ENCODE measurements around the gene ZP2. TPM values are rescaled to one million over a fixed set of nuclear protein-coding genes. Genes with fewer than 3 reads are reported as not detected.

Gene ZP2
- total and polyA plus RNA-seq, 9 of the 15 experiments (the other 6 are each of a cell fraction or from before 2014, with no cell fraction given) = not detected

DNA sequence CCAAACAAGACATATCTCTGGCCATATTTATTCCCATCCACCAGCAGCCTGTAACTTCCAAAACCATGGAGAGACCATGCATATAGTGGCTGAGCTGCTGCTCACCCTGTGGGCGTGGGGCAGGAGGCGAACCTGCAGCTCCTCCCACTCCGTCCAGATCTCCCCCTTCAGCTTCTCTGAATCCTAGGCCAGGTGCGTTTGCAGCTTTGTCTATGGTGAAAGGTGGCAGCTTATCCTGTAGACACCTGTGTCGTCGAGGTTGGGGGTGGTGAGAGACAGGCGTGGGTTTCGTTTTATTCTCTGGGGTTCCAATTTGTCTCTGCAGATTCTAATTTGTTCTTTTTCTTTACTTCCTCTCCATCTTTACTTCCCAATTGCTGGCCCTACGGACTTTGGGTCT, 12.4 kb upstream of the ZP2 start (continued):
- TF ChIP-seq, protein P1, sequence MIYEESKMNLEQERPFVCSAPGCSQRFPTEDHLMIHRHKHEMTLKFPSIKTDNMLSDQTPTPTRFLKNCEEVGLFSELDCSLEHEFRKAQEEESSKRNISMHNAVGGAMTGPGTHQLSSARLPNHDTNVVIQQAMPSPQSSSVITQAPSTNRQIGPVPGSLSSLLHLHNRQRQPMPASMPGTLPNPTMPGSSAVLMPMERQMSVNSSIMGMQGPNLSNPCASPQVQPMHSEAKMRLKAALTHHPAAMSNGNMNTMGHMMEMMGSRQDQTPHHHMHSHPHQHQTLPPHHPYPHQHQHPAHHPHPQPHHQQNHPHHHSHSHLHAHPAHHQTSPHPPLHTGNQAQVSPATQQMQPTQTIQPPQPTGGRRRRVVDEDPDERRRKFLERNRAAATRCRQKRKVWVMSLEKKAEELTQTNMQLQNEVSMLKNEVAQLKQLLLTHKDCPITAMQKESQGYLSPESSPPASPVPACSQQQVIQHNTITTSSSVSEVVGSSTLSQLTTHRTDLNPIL (CRISPR knock-in tag; IDR thresholded peaks at IDR 0.05) = no peak
- TF ChIP-seq TFAM (CRISPR knock-in tag; conservative IDR thresholded peaks at IDR 0.05) (no peak), MYC (IDR thresholded peaks at IDR 0.05; ENCODE audit: low read depth, low read length) (no peak), MYC (CRISPR knock-in tag; IDR thresholded peaks at IDR 0.05; ENCODE audit: borderline replicate concordance, low read depth) (no peak), ERF (CRISPR knock-in tag; IDR thresholded peaks at IDR 0.05) (no peak)

DNA sequence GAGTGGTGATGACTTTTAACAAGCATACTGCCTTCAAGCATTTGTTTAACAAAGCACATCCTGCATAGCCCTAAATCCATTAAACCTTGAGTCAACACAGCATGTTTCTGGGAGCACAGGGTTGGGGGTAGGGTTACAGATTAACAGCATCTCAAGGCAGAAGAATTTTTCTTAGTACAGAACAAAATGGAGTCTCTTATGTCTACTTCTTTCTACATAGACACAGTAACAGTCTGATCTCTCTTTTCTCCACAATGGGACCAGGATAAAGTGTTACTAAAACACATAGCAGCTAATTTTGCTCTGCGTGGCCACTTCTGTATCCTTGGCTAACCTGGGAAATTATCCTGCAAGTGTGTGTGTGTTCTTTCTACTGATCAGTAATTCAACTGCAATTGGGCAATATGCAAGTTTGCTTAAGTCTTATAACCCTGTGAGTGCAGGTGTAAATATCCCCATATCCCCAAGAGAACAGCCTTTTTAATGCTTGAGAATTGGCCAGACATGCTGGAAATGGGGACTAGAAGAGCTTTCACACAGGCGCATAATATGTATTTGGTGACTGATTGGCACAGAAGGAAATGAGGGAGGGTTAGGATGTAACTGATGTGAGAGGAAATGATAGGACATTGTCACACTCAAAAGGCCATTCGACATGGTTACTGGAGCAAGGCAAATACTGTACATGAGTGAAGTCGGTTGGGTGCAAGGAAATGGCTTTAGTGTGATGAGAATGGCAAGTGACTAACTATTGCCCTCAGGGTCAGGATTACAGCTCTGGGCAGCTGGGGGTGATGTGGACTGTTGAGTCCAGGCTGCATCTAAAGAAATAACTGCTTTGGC, 11.3 kb upstream of the ZP2 start:
- ChIA-PET POLR2A (no interaction called here), CTCF (ENCODE audit: low intra/inter-chr PET ratio) (no interaction called here)
- Histone ChIP-seq H3K9ac (ENCODE audit: insufficient read depth in 1 of 2, low read depth in 2 of 2, low read length in 2 of 2) (no peak overlapping the region), H3K27ac (ENCODE audit: extremely low read depth, low read depth, low read length) (no peak overlapping the region), H3K9me1 (ENCODE audit: control insufficient read depth, insufficient read depth, low read length) (no peaks in the 10 kb centered on the region), H3K4me1 (replicated peaks in 1 of 2; ENCODE audit: control insufficient read depth in 2 of 2, insufficient read depth in 2 of 2, low read length in 2 of 2) (0 out of 5 replicates have a peak, but pooled peaks cover 0 to 3% of the 10 kb centered on the region in 2 experiments), H4K20me1 (replicated peaks; ENCODE audit: control insufficient read depth, insufficient read depth, low read length) (no peaks in the 10 kb centered on the region), H2AFZ (ENCODE audit: low read depth, low read length) (no peak overlapping the region), H3K4me2 (ENCODE audit: insufficient read depth, low read length) (no peak overlapping the region), H3K36me3 (ENCODE audit: control insufficient read depth, insufficient read depth, low read length) (no peaks in the 10 kb centered on the region), H3K4me3 (no peak overlapping the region), H3K27me3 (ENCODE audit: control insufficient read depth in 2 of 2, insufficient read depth in 2 of 2, low read length in 2 of 2) (peaks cover 8 to 11% of the 10 kb centered on the region in 2 experiments), H3K79me2 (ENCODE audit: control insufficient read depth, insufficient read depth, low read length) (no peaks in the 10 kb centered on the region), H3K9me3 (replicated peaks; ENCODE audit: control insufficient read depth, insufficient read depth, low read depth, low read length) (no peaks in the 10 kb centered on the region)
- intact Hi-C loops (cut with micrococcal nuclease) = no loop called here
- no peak for FAIRE-seq
- ATAC-seq = no peak
- 11% methylated on average over 4 of the region's 4 CpGs for WGBS (ENCODE audit: insufficient coverage, low coverage, missing lambda C conversion rate)
- in situ Hi-C loops (cut with MboI) = no loop called here
- no TSS peak for BruUV-seq (replicated peaks)
- no peak for DNase-seq (ENCODE audit: extremely low read depth in 1 of 4, low spot score in 3 of 4)
- TF ChIP-seq GABPB1 (CRISPR knock-in tag; IDR thresholded peaks at IDR 0.05) (no peak), MIER1 (IDR thresholded peaks at IDR 0.05; ENCODE audit: low read depth) (no peak), NELFE (IDR thresholded peaks at IDR 0.05; ENCODE audit: insufficient read depth, insufficient read length) (no peak), TAL1 (IDR thresholded peaks at IDR 0.05) (peak; percentile 20; the same call in 1 of the 2 replicates), TCF3 (CRISPR knock-in tag; IDR thresholded peaks at IDR 0.05) (0 out of 2 replicates have a peak, but pooled peaks have one; percentile 10), CEBPG (CRISPR knock-in tag; IDR thresholded peaks at IDR 0.05) (no peak), CEBPG (tag; conservative IDR thresholded peaks at IDR 0.05 in 1 of 2, IDR thresholded peaks at IDR 0.05 in 1 of 2) (0 out of 4 replicates have a peak, but pooled peaks of 1 of the 2 experiments have one; percentile 10), FOXA3 (CRISPR knock-in tag; conservative IDR thresholded peaks at IDR 0.05 in 1 of 2, IDR thresholded peaks at IDR 0.05 in 1 of 2) (peak; percentile 65 to 94; a peak in 3 of 4 replicates)
- TF ChIP-seq, protein P2, sequence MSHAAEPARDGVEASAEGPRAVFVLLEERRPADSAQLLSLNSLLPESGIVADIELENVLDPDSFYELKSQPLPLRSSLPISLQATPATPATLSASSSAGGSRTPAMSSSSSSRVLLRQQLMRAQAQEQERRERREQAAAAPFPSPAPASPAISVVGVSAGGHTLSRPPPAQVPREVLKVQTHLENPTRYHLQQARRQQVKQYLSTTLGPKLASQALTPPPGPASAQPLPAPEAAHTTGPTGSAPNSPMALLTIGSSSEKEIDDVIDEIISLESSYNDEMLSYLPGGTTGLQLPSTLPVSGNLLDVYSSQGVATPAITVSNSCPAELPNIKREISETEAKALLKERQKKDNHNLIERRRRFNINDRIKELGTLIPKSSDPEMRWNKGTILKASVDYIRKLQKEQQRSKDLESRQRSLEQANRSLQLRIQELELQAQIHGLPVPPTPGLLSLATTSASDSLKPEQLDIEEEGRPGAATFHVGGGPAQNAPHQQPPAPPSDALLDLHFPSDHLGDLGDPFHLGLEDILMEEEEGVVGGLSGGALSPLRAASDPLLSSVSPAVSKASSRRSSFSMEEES (CRISPR knock-in tag; IDR thresholded peaks at IDR 0.05) = no peak
